Endothelial cell of umbilical vein (primary cell): Measurements from ENCODE around the gene SLCO2A1. TPM values are rescaled to one million over a fixed set of nuclear protein-coding genes. Genes with fewer than 3 reads are reported as not detected.

Source experiments
- BruUV-seq: library from RNA; stranded (reverse); fragments of 400-500 nt; replicated peaks from 2 replicates; lab custom pipeline; 2021; lab: Mats Ljungman, UMichigan
- CTCF ChIA-PET: fragments of 300-600, 350-600 bp; sonication (Branson Sonifier 250); formaldehyde crosslinking; loops from one replicate; lab custom pipeline; 2021; ENCODE audit warnings: antibody characterized with exemption, inconsistent platforms; lab: Charles Lee
- POLR2A ChIA-PET: fragments of 300-600, 350-600 bp; sonication (Branson Sonifier 250); formaldehyde crosslinking; loops from one replicate; lab custom pipeline; 2021; ENCODE audit warnings: antibody characterized with exemption, inconsistent platforms; lab: Charles Lee
- DNase-seq: peaks from one replicate; pipeline ENCODE4 v3.0.0-alpha.2; 2011; ENCODE audit warnings: low read depth, low spot score
- FAIRE-seq: peaks from 2 replicates; lab custom pipeline; 2011; peaks lifted over from hg19 to GRCh38; lab: Jason Lieb, UNC
- H2AFZ ChIP-seq: 2 replicates; pipeline ENCODE4 v1.6.0; 2012; ENCODE audit warnings: low read depth, low read length, control low read depth, inconsistent platforms
- H3K27ac ChIP-seq: 2 replicates; pipeline ENCODE4 v1.5.1; 2011; ENCODE audit warnings: low read depth, mild to moderate bottlenecking, control low read depth, low read length, moderate library complexity; ENCODE audit not compliant: insufficient read depth
- H3K27me3 ChIP-seq, 2 experiments: 2 replicates each; pipeline versions ENCODE4 v1.6.0 to v1.6.1; 2011; ENCODE audit warnings: low read length in 2 of 2, mixed read lengths in 1 of 2; ENCODE audit not compliant: control insufficient read depth in 2 of 2, insufficient read depth in 2 of 2
- H3K36me3 ChIP-seq, 2 experiments: 2 replicates in 1 of 2; 3 replicates in 1 of 2; pipeline ENCODE4 v1.5.1; 2011; ENCODE audit warnings: low read length in 2 of 2, mild to moderate bottlenecking in 1 of 2, moderate library complexity in 1 of 2; ENCODE audit not compliant: control insufficient read depth in 2 of 2, insufficient read depth in 2 of 2; ENCODE audit errors: extremely low read depth in 1 of 2
- H3K4me1 ChIP-seq: 3 replicates; pipeline ENCODE4 v1.5.1; 2011; ENCODE audit warnings: mild to moderate bottlenecking, low read length; ENCODE audit not compliant: control insufficient read depth, insufficient read depth; ENCODE audit errors: extremely low read depth
- H3K4me2 ChIP-seq: 2 replicates; pipeline ENCODE4 v1.6.1; 2011; ENCODE audit warnings: low read length, control low read depth, mixed read lengths; ENCODE audit not compliant: insufficient read depth
- H3K4me3 ChIP-seq, 3 experiments: fragments of 200-600 bp in 1 of 3; sonication (generic), shearing (Covaris generic) in 1 of 3; replicated peaks in 1 of 3; 2 replicates each; pipeline ENCODE4 v1.5.1; 2011 to 2016; ENCODE audit warnings: control low read depth in 3 of 3, low read length in 3 of 3, mild to moderate bottlenecking in 2 of 3, inconsistent platforms in 1 of 3, low read depth in 1 of 3, moderate library complexity in 1 of 3; ENCODE audit not compliant: insufficient read depth in 1 of 3
- H3K79me2 ChIP-seq: 2 replicates; pipeline ENCODE4 v1.6.0; 2012; ENCODE audit warnings: low read length, inconsistent platforms; ENCODE audit not compliant: control insufficient read depth, insufficient read depth
- H3K9ac ChIP-seq: replicated peaks from 2 replicates; pipeline ENCODE3; 2011; ENCODE audit warnings: low read length, control low read depth; ENCODE audit not compliant: insufficient read depth; ENCODE audit errors: extremely low read depth
- H3K9me1 ChIP-seq: replicated peaks from 3 replicates; pipeline ENCODE4 v1.6.0; 2011; ENCODE audit warnings: mild to moderate bottlenecking, low read length; ENCODE audit not compliant: control insufficient read depth, insufficient read depth; ENCODE audit errors: extremely low read depth
- H3K9me3 ChIP-seq: replicated peaks from 2 replicates; pipeline ENCODE4 v1.5.1; 2012; ENCODE audit warnings: low read length, inconsistent platforms; ENCODE audit not compliant: control insufficient read depth, insufficient read depth
- H4K20me1 ChIP-seq: replicated peaks from 2 replicates; pipeline ENCODE3; 2011; ENCODE audit warnings: mild to moderate bottlenecking, low read length; ENCODE audit not compliant: control insufficient read depth, insufficient read depth; ENCODE audit errors: extremely low read depth
- CTCF ChIP-seq, 2 donors: IDR thresholded peaks; 1 replicate in 1 of 2; 2 replicates in 1 of 2; pipeline ENCODE4 v1.5.1; 2011; ENCODE audit warnings: low read length in 2 of 2, mild to moderate bottlenecking in 2 of 2, moderate library complexity in 2 of 2, control low read depth in 1 of 2, inconsistent platforms in 1 of 2, low read depth in 1 of 2; ENCODE audit not compliant: insufficient read depth in 1 of 2; ENCODE audit errors: extremely low read depth in 1 of 2
- EZH2 ChIP-seq: IDR thresholded peaks from 2 replicates; pipeline ENCODE4 v1.6.1; 2012; ENCODE audit warnings: borderline replicate concordance, low read depth, mild to moderate bottlenecking, moderate library complexity, low read length, inconsistent platforms; ENCODE audit not compliant: severe bottlenecking
- FOS ChIP-seq: IDR thresholded peaks from 2 replicates; pipeline ENCODE4 v1.6.1; 2011; ENCODE audit warnings: mild to moderate bottlenecking, low read length, moderate library complexity, borderline replicate concordance; ENCODE audit not compliant: insufficient read depth
- GATA2 ChIP-seq: IDR thresholded peaks from 2 replicates; pipeline ENCODE4 v1.7.0; 2011; ENCODE audit warnings: low read depth, mild to moderate bottlenecking, moderate library complexity, mixed read lengths, low read length; ENCODE audit not compliant: insufficient read length, insufficient read depth
- JUN ChIP-seq: IDR thresholded peaks from 2 replicates; pipeline ENCODE4 v1.6.1; 2011; ENCODE audit warnings: borderline replicate concordance, low read depth; ENCODE audit not compliant: insufficient read length, insufficient read depth
- MAX ChIP-seq: IDR thresholded peaks from 2 replicates; pipeline ENCODE4 v1.6.1; 2011; ENCODE audit not compliant: insufficient read depth, insufficient read length
- MYC ChIP-seq: IDR thresholded peaks from one replicate; pipeline ENCODE4 v1.6.1; 2011; ENCODE audit warnings: mild to moderate bottlenecking, low read depth, low read length
- POLR2A ChIP-seq: IDR thresholded peaks from 2 replicates; pipeline ENCODE4 v1.6.1; 2012; ENCODE audit warnings: low read depth, mild to moderate bottlenecking, control low read depth, low read length
- POLR2AphosphoS5 ChIP-seq: IDR thresholded peaks from 2 replicates; pipeline ENCODE4 v1.6.1; 2012; ENCODE audit warnings: low read depth, mild to moderate bottlenecking, control low read depth, low read length, moderate library complexity; ENCODE audit not compliant: insufficient read depth
- dilution Hi-C: fragments of 300-500 bp; cut with MboI; formaldehyde crosslinking; loops from one replicate; pipeline ENCODE4 v1.15.0; 2019; ENCODE audit warnings: low sequenced_read_pairs; ENCODE audit not compliant: extremely low pct_ligation_motif_present
- intact Hi-C: fragments of 100-400 bp; cut with micrococcal nuclease; formaldehyde crosslinking; loops from one replicate; pipeline ENCODE4 v1.10.0; 2022
- polyA plus RNA-seq, 4 experiments: library from polyadenylated mRNA; depleted of rRNA in 3 of 4; stranded (reverse) in 3 of 4; unstranded in 1 of 4; fragments of >200 nt; gene quantifications; 2 replicates each; pipeline versions ENCODE4 v1.2.1 to v1.2.3, GENCODE V29; 2011 to 2012; ENCODE audit warnings: missing spikeins in 1 of 4
- total RNA-seq: library from RNA; stranded (reverse); gene quantifications from 2 replicates; pipeline ENCODE4 v1.2.3, GENCODE V29; 2021

The SLCO2A1 gene
- total and polyA plus RNA-seq, 2 donors (not counting 3 experiments of a cell fraction or from before 2014, with no cell fraction given): 1.4 to 11.9 TPM

- FAIRE-seq (no peak), DNase-seq (no peak)
- BruUV-seq: no TSS peak
- Histone ChIP-seq H4K20me1 (no peaks in the 10 kb centered on the region), H3K9ac (no peak overlapping the region), H3K9me3 (no peaks in the 10 kb centered on the region), H3K36me3 (no peaks in the 10 kb centered on the region), H3K4me1 (peaks cover 12% of the 10 kb centered on the region), H3K27ac (no peak overlapping the region), H2AFZ (no peak overlapping the region), H3K27me3 (no peaks in the 10 kb centered on the region), H3K4me2 (no peak overlapping the region), H3K79me2 (no peaks in the 10 kb centered on the region), H3K9me1 (no peaks in the 10 kb centered on the region), H3K4me3 (no peak overlapping the region)
- dilution Hi-C loops (no loop called here), intact Hi-C loops (no loop called here)
- POLR2A ChIA-PET: no interaction called here
- CTCF ChIA-PET: interaction anchor here (1.1 kb wide), 1 partner anchor 137 kb away, joined by 3 read pairs; no protein-coding TSS in a partner anchor
- no peak for TF ChIP-seq MAX
- TF ChIP-seq FOS: no peak
- no peak for TF ChIP-seq CTCF (IDR thresholded peaks at IDR 0.05; ENCODE audit: extremely low read depth in 1 of 2, insufficient read depth in 1 of 2, low read depth in 1 of 2, low read length in 2 of 2)
- no peak for TF ChIP-seq POLR2A
- no peak for TF ChIP-seq EZH2
- TF ChIP-seq JUN: no peak
- TF ChIP-seq GATA2: no peak
- TF ChIP-seq POLR2AphosphoS5: no peak
- no peak for TF ChIP-seq MYC
Observed at GRCh38 chr3:134061401-134061800, 31.7 kb upstream of the SLCO2A1 start.
